SK-N-SH (cell line): ENCODE results near the gene VPS26B. TPM values are rescaled to one million over a fixed set of nuclear protein-coding genes. Genes with fewer than 3 reads are reported as not detected.

Experiments
- CTCF ChIA-PET: fragments of 300-600, 350-600 bp; formaldehyde crosslinking; extraction: SDS; loops from one replicate; lab custom pipeline; 2021; lab: Yijun Ruan, JAX
- POLR2A ChIA-PET: fragments of 350-600 bp; sonication (Branson Sonifier 250); formaldehyde crosslinking; extraction: SDS; loops from one replicate; lab custom pipeline; 2020; ENCODE audit warnings: antibody characterized with exemption, inconsistent platforms; lab: Yijun Ruan, JAX
- DNase-seq: peaks from one replicate; pipeline ENCODE4 v3.0.0; 2012
- H2AFZ ChIP-seq: fragments of 200-600 bp; sonication (generic); 2 replicates; pipeline ENCODE4 v1.8.1; 2016; ENCODE audit warnings: antibody characterized with exemption, mild to moderate bottlenecking, low read depth
- H3F3A ChIP-seq: fragments of 200-600 bp; sonication (generic); replicated peaks from 2 replicates; pipeline ENCODE3; 2016; ENCODE audit warnings: antibody characterized with exemption, mild to moderate bottlenecking; ENCODE audit not compliant: insufficient read depth
- H3K27ac ChIP-seq, 2 experiments: fragments of 200-500 bp in 1 of 2; fragments of 200-600 bp in 1 of 2; sonication (Bioruptor generic) in 1 of 2; sonication (generic), shearing (Covaris generic) in 1 of 2; 2 replicates each; pipeline versions ENCODE4 v1.5.1 to v1.6.1; 2014 to 2016; ENCODE audit warnings: low read depth in 2 of 2, inconsistent platforms in 1 of 2, low read length in 1 of 2, mild to moderate bottlenecking in 1 of 2, mixed read lengths in 1 of 2
- H3K27me3 ChIP-seq: fragments of 200-600 bp; sonication (generic), shearing (Covaris generic); 2 replicates; pipeline ENCODE4 v1.6.1; 2016; ENCODE audit warnings: mixed run types; ENCODE audit not compliant: insufficient read depth
- H3K36me3 ChIP-seq, 2 experiments: fragments of 200-500 bp in 1 of 2; fragments of 200-600 bp in 1 of 2; sonication (Bioruptor generic) in 1 of 2; sonication (generic) in 1 of 2; replicated peaks in 1 of 2; 2 replicates each; pipeline versions ENCODE3 to v1.5.1; 2014 to 2016; ENCODE audit warnings: low read length in 1 of 2, mild to moderate bottlenecking in 1 of 2; ENCODE audit not compliant: insufficient read depth in 2 of 2, control insufficient read depth in 1 of 2
- H3K4me1 ChIP-seq, 2 experiments: fragments of 200-500 bp in 1 of 2; fragments of 200-600 bp in 1 of 2; sonication (Bioruptor generic) in 1 of 2; sonication (generic), shearing (Covaris generic) in 1 of 2; 2 replicates each; pipeline versions ENCODE4 v1.5.1 to v1.6.1; 2014 to 2016; ENCODE audit warnings: low read depth in 1 of 2, low read length in 1 of 2, mixed run types in 1 of 2; ENCODE audit not compliant: insufficient read depth in 2 of 2, control insufficient read depth in 1 of 2
- H3K4me2 ChIP-seq: fragments of 200-600 bp; sonication (generic), shearing (Covaris generic); 2 replicates; pipeline ENCODE4 v1.6.1; 2017; ENCODE audit warnings: mixed run types
- H3K4me3 ChIP-seq, 2 experiments: fragments of 200-500 bp in 1 of 2; fragments of 200-600 bp in 1 of 2; sonication (Bioruptor generic) in 1 of 2; sonication (generic), shearing (Covaris generic) in 1 of 2; 2 replicates each; pipeline versions ENCODE4 v1.5.1 to v1.8.1; 2014 to 2016; ENCODE audit warnings: low read depth in 2 of 2, inconsistent platforms in 1 of 2, low read length in 1 of 2, mild to moderate bottlenecking in 1 of 2, mixed read lengths in 1 of 2, moderate library complexity in 1 of 2
- H3K79me2 ChIP-seq: fragments of 200-600 bp; sonication (generic); 2 replicates; pipeline ENCODE4 v1.8.1; 2017; ENCODE audit warnings: mild to moderate bottlenecking; ENCODE audit not compliant: insufficient read depth
- H3K9ac ChIP-seq: fragments of 200-600 bp; sonication (generic); 2 replicates; pipeline ENCODE4 v1.6.1; 2017; ENCODE audit warnings: mixed run types
- H3K9me2 ChIP-seq: fragments of 200-600 bp; sonication (generic); 2 replicates; pipeline ENCODE4 v1.6.1; 2017; ENCODE audit warnings: mixed run types
- H3K9me3 ChIP-seq: fragments of 200-600 bp; sonication (generic); 2 replicates; pipeline ENCODE4 v1.6.1; 2017; ENCODE audit warnings: mixed run types, mild to moderate bottlenecking, moderate library complexity
- H4K20me1 ChIP-seq: fragments of 200-600 bp; sonication (generic); 2 replicates; pipeline ENCODE4 v1.6.1; 2017; ENCODE audit warnings: mild to moderate bottlenecking, mixed run types; ENCODE audit not compliant: insufficient read depth
- CHD2 ChIP-seq: fragments of 150-350 bp; IDR thresholded peaks from 2 replicates; pipeline ENCODE4 v1.6.1; 2018; ENCODE audit warnings: low read length; ENCODE audit not compliant: partially characterized antibody
- ELF1 ChIP-seq: IDR thresholded peaks from 2 replicates; pipeline ENCODE4 v1.4.0; 2012
- EZH2phosphoT487 ChIP-seq: fragments of 200-600 bp; sonication (generic); IDR thresholded peaks from 2 replicates; pipeline ENCODE4 v1.6.1; 2017; ENCODE audit warnings: low read depth, mixed run types, mild to moderate bottlenecking, antibody characterized with exemption, moderate library complexity, borderline replicate concordance
- FOXJ3 ChIP-seq: sonication (generic); formaldehyde crosslinking; IDR thresholded peaks from 2 replicates; pipeline ENCODE4 v1.5.1; 2020; ENCODE audit warnings: mild to moderate bottlenecking, missing genetic modification reagents
- FOXM1 ChIP-seq: IDR thresholded peaks from 2 replicates; pipeline ENCODE4 v1.4.0; 2012; ENCODE audit warnings: low read depth, mild to moderate bottlenecking
- GATA2 ChIP-seq: sonication (generic); formaldehyde crosslinking; IDR thresholded peaks from 2 replicates; pipeline ENCODE4 v1.5.0; 2020; ENCODE audit warnings: mild to moderate bottlenecking, missing genetic modification reagents
- IRF3 ChIP-seq: fragments of 150-350 bp; IDR thresholded peaks from 2 replicates; pipeline ENCODE4 v1.6.1; 2016; ENCODE audit warnings: mild to moderate bottlenecking, low read depth, low read length
- JUND ChIP-seq: IDR thresholded peaks from 2 replicates; pipeline ENCODE4 v1.4.0; 2012
- MXI1 ChIP-seq: IDR thresholded peaks from 2 replicates; pipeline ENCODE4 v1.6.1; 2012; ENCODE audit warnings: mild to moderate bottlenecking, low read depth, low read length, improper control_type of control experiment
- NFIC ChIP-seq: IDR thresholded peaks from 2 replicates; pipeline ENCODE4 v1.4.0; 2012; ENCODE audit warnings: borderline replicate concordance
- NRF1 ChIP-seq: IDR thresholded peaks from 2 replicates; pipeline ENCODE4 v1.6.1; 2012; ENCODE audit warnings: low read depth, mild to moderate bottlenecking, low read length
- RAD21 ChIP-seq: IDR thresholded peaks from 2 replicates; pipeline ENCODE4 v1.6.1; 2012; ENCODE audit warnings: mild to moderate bottlenecking, low read length
- RCOR1 ChIP-seq: fragments of 150-350 bp; IDR thresholded peaks from 2 replicates; pipeline ENCODE4 v1.6.1; 2017; ENCODE audit warnings: antibody characterized with exemption, low read length
- RFX5 ChIP-seq: IDR thresholded peaks from 2 replicates; pipeline ENCODE4 v1.6.1; 2012; ENCODE audit warnings: mild to moderate bottlenecking, improper control_type of control experiment, low read length
- RXRA ChIP-seq: IDR thresholded peaks from 2 replicates; pipeline ENCODE4 v1.4.0; 2012; ENCODE audit warnings: low read depth, mild to moderate bottlenecking, borderline replicate concordance
- SIN3A ChIP-seq: IDR thresholded peaks from 2 replicates; pipeline ENCODE4 v1.6.1; 2012; ENCODE audit warnings: low read depth, mild to moderate bottlenecking, low read length, moderate library complexity, borderline replicate concordance
- SMC3 ChIP-seq: IDR thresholded peaks from 2 replicates; pipeline ENCODE4 v1.6.1; 2012; ENCODE audit warnings: low read depth, low read length, improper control_type of control experiment
- TAF1 ChIP-seq: IDR thresholded peaks from 2 replicates; pipeline ENCODE4 v1.6.1; 2012; ENCODE audit warnings: low read depth, mild to moderate bottlenecking, low read length, moderate library complexity, borderline replicate concordance
- TCF12 ChIP-seq: IDR thresholded peaks from 2 replicates; pipeline ENCODE4 v1.4.0; 2012
- WGBS: methylation state at CpG from one replicate; pipeline ENCODE4 v1.1.6; 2017; ENCODE audit warnings: low lambda C conversion rate; 5-methylcytosine and 5-hydroxymethylcytosine counted together
- polyA plus RNA-seq, 3 experiments: library from polyadenylated mRNA; depleted of rRNA; stranded (reverse); fragments of >200 nt; gene quantifications; 2 replicates each; pipeline ENCODE4 v1.2.3, GENCODE V29; 2012
- TF ChIP-seq, protein P1 (sequence below): IDR thresholded peaks from 2 replicates; pipeline ENCODE4; 2012
- TF ChIP-seq, protein P2 (sequence below): fragments of 200-600 bp; sonication (generic); IDR thresholded peaks from 2 replicates; pipeline ENCODE4 v1.6.1; 2017; ENCODE audit warnings: antibody characterized with exemption, mild to moderate bottlenecking, moderate library complexity

VPS26B gene
- polyA plus RNA-seq, 1 of the 3 experiments (the other 2 are of a cell fraction): 53.0 TPM

- POLR2A ChIA-PET: interaction anchor here (1.7 kb wide), 1 partner anchor 9 kb away, joined by 7 read pairs; the partner anchor contains the start of gene VPS26B
- CTCF ChIA-PET: interaction anchor here (0.7 to 0.8 kb wide), 2 partner anchors 9 to 10 kb away, joined by 3 read pairs; no protein-coding TSS in a partner anchor
- DNase-seq: no peak
- no peaks in the 10 kb centered on the region for H3K9me2 ChIP-seq
- H3K9ac ChIP-seq: no peak overlapping the region
- 61% methylated on average over 7 of the region's 7 CpGs for WGBS
- H3K4me1 ChIP-seq: peaks cover 0 to 6% of the 10 kb centered on the region in 2 experiments; a peak in 2 of 4 replicates
- peak overlapping the region; percentile 32; the same call in 1 of the 2 replicates for H3K4me2 ChIP-seq
- H3K9me3 ChIP-seq: no peaks in the 10 kb centered on the region
- H2AFZ ChIP-seq: no peak overlapping the region; the same call in 1 of the 2 replicates
- H3K27ac ChIP-seq: peak overlapping the region; percentile 9 to 60
- peaks cover 5% of the 10 kb centered on the region for H3F3A ChIP-seq
- peaks cover 65% of the 10 kb centered on the region for H3K79me2 ChIP-seq
- H3K4me3 ChIP-seq: 0 out of 4 replicates have a peak overlapping the region, but pooled peaks of 1 of the 2 experiments have one; percentile 1
- H3K27me3 ChIP-seq: no peaks in the 10 kb centered on the region
- TF ChIP-seq FOXJ3 (CRISPR knock-in tag) (no peak), CHD2 (no peak), FOXM1 (no peak), SIN3A (no peak), NRF1 (no peak), JUND (no peak)
- H4K20me1 ChIP-seq: no peaks in the 10 kb centered on the region
- H3K36me3 ChIP-seq: peaks cover 31 to 32% of the 10 kb centered on the region in 2 experiments
These were observed 8.6 kb upstream of the VPS26B start for GRCh38 chr11:134215836-134216235.

DNA sequence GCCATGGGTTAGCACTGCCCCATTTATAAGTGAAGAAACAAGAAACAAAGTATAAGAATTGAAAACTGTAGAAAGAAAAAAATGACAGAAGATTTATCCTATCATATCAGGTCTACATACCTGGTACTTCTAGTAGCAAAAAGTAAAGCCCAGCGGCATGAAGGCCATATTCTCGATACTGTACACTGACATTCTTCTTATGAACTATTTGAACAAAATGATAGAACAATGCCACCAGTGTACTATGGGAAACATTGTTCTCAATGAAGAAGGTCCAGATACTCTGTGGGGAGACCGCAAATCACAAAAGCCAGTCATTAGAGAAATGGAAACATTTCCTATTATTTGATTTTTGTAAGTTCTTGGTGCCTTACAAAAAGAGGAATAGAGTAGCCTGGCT, 7.7 kb upstream of the VPS26B start:
- Histone ChIP-seq H2AFZ (no peak overlapping the region), H3K4me1 (peaks cover 0 to 6% of the 10 kb centered on the region in 2 experiments; a peak in 2 of 4 replicates), H3K36me3 (peaks cover 28 to 32% of the 10 kb centered on the region in 2 experiments), H3K9ac (no peak overlapping the region), H3K9me3 (no peaks in the 10 kb centered on the region), H3K27me3 (no peaks in the 10 kb centered on the region), H3K4me2 (no peak overlapping the region; the same call in 1 of the 2 replicates), H3K9me2 (no peaks in the 10 kb centered on the region), H4K20me1 (no peaks in the 10 kb centered on the region), H3K27ac (peak overlapping the region; percentile 9 to 60; a peak in 2 of 4 replicates), H3K79me2 (peaks cover 66% of the 10 kb centered on the region), H3F3A (peaks cover 5% of the 10 kb centered on the region), H3K4me3 (no peak overlapping the region)
- WGBS: over 99% methylated on average over 3 of the region's 3 CpGs
- no peak for DNase-seq
- ChIA-PET CTCF (no interaction called here), POLR2A (interaction anchor here (1.7 kb wide), 1 partner anchor 8 kb away, joined by 7 read pairs; the partner anchor contains the start of gene VPS26B)
- TF ChIP-seq MXI1 (no peak), SMC3 (no peak), GATA2 (CRISPR knock-in tag) (no peak), EZH2phosphoT487 (no peak), ELF1 (no peak), RXRA (no peak), FOXJ3 (CRISPR knock-in tag) (no peak), TCF12 (no peak), JUND (no peak), RAD21 (no peak), IRF3 (no peak), FOXM1 (no peak), TAF1 (no peak), RFX5 (no peak), NRF1 (no peak), RCOR1 (no peak), NFIC (no peak)
- TF ChIP-seq, protein P1, sequence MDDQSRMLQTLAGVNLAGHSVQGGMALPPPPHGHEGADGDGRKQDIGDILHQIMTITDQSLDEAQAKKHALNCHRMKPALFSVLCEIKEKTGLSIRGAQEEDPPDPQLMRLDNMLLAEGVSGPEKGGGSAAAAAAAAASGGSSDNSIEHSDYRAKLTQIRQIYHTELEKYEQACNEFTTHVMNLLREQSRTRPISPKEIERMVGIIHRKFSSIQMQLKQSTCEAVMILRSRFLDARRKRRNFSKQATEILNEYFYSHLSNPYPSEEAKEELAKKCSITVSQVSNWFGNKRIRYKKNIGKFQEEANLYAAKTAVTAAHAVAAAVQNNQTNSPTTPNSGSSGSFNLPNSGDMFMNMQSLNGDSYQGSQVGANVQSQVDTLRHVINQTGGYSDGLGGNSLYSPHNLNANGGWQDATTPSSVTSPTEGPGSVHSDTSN: no peak
- TF ChIP-seq, protein P2, sequence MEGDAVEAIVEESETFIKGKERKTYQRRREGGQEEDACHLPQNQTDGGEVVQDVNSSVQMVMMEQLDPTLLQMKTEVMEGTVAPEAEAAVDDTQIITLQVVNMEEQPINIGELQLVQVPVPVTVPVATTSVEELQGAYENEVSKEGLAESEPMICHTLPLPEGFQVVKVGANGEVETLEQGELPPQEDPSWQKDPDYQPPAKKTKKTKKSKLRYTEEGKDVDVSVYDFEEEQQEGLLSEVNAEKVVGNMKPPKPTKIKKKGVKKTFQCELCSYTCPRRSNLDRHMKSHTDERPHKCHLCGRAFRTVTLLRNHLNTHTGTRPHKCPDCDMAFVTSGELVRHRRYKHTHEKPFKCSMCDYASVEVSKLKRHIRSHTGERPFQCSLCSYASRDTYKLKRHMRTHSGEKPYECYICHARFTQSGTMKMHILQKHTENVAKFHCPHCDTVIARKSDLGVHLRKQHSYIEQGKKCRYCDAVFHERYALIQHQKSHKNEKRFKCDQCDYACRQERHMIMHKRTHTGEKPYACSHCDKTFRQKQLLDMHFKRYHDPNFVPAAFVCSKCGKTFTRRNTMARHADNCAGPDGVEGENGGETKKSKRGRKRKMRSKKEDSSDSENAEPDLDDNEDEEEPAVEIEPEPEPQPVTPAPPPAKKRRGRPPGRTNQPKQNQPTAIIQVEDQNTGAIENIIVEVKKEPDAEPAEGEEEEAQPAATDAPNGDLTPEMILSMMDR: no peak
